IPS-NIHi11 (cell line): ENCODE results near the gene ZBTB4.

ENCODE experiments used
- DNase-seq: peaks from one replicate; pipeline ENCODE4 v3.0.0; 2012; ENCODE audit warnings: mixed read lengths, low spot score

The ZBTB4 gene

GRCh38 chr17:7479213-7480088, at the start of gene ZBTB4:
ZBTB4 (minus strand) TSS chr17:7479631; CDS start chr17:7466801, 12,830 bp downstream.
- peak; percentile 80 for DNase-seq

GRCh38 chr17:7528842-7529241, 49.4 kb upstream of the ZBTB4 start:
- DNase-seq: no peak

- peak; percentile 62 for DNase-seq
Measured at GRCh38 chr17:7523033-7523432, 43.6 kb upstream of the ZBTB4 start.

- DNase-seq: no peak
Measured at GRCh38 chr17:7515911-7516610, 36.6 kb upstream of the ZBTB4 start.

- no peak for DNase-seq
Measured at GRCh38 chr17:7513850-7514419, 34.5 kb upstream of the ZBTB4 start.

- DNase-seq: no peak
Measured at GRCh38 chr17:7512824-7513540, 33.6 kb upstream of the ZBTB4 start.

- DNase-seq: no peak
Measured at GRCh38 chr17:7512105-7512504, 32.7 kb upstream of the ZBTB4 start.

GRCh38 chr17:7511108-7511507, 31.7 kb upstream of the ZBTB4 start:
- no peak for DNase-seq

GRCh38 chr17:7509937-7510336, 30.5 kb upstream of the ZBTB4 start:
- DNase-seq: no peak

- no peak for DNase-seq
Measured at GRCh38 chr17:7508846-7509245, 29.4 kb upstream of the ZBTB4 start.

- no peak for DNase-seq
Measured at GRCh38 chr17:7508145-7508544, 28.7 kb upstream of the ZBTB4 start.

GRCh38 chr17:7503521-7503920, 24.1 kb upstream of the ZBTB4 start:
- no peak for DNase-seq

GRCh38 chr17:7502987-7503386, 23.6 kb upstream of the ZBTB4 start:
- DNase-seq: peak; percentile 54

GRCh38 chr17:7502171-7502847, 22.9 kb upstream of the ZBTB4 start:
- no peak for DNase-seq

- DNase-seq: no peak
Measured at GRCh38 chr17:7501729-7502128, 22.3 kb upstream of the ZBTB4 start.

- DNase-seq: no peak
Measured at GRCh38 chr17:7499161-7499560, 19.7 kb upstream of the ZBTB4 start.

GRCh38 chr17:7497636-7498035, 18.2 kb upstream of the ZBTB4 start:
- DNase-seq: no peak

GRCh38 chr17:7497228-7497627, 17.8 kb upstream of the ZBTB4 start:
- no peak for DNase-seq

- DNase-seq: no peak
Measured at GRCh38 chr17:7496470-7497183, 17.2 kb upstream of the ZBTB4 start.

- DNase-seq: no peak
Measured at GRCh38 chr17:7495906-7496434, 16.5 kb upstream of the ZBTB4 start.

- no peak for DNase-seq
Measured at GRCh38 chr17:7493941-7494340, 14.5 kb upstream of the ZBTB4 start.
